PC-9 (cell line): Measurements from ENCODE around the gene CFAP99. TPM values are rescaled to one million over a fixed set of nuclear protein-coding genes. Genes with fewer than 3 reads are reported as not detected.

ENCODE experiments used
- BruUV-seq: library from RNA; stranded (reverse); fragments of 400-500 nt; replicated peaks from 2 replicates; lab custom pipeline; 2021; lab: Mats Ljungman, UMichigan
- CTCF ChIA-PET: fragments of 300-600 bp; sonication (Branson Sonifier 250); formaldehyde crosslinking; loops from one replicate; lab custom pipeline; 2022; ENCODE audit warnings: antibody characterized with exemption; lab: Charles Lee
- POLR2A ChIA-PET: fragments of 300-600 bp; sonication (Branson Sonifier 250); formaldehyde crosslinking; loops from one replicate; lab custom pipeline; 2022; ENCODE audit warnings: antibody characterized with exemption; ENCODE audit not compliant: unreplicated experiment; lab: Charles Lee
- DNase-seq, 2 experiments: peaks; one replicate each; pipeline versions ENCODE4 v3.0.0 to v3.0.0-alpha.2; 2015 to 2022; ENCODE audit warnings: mixed read lengths in 1 of 2
- H2AFZ ChIP-seq: fragments of 200-600 bp; sonication (generic); 2 replicates; pipeline ENCODE4 v1.8.1; 2017; ENCODE audit warnings: antibody characterized with exemption
- H3F3A ChIP-seq: fragments of 200-600 bp; sonication (generic); 2 replicates; pipeline ENCODE4 v1.8.1; 2017; ENCODE audit warnings: antibody characterized with exemption, mild to moderate bottlenecking, low read depth; ENCODE audit not compliant: insufficient read depth
- H3K27ac ChIP-seq: fragments of 200-600 bp; sonication (generic); 2 replicates; pipeline ENCODE4 v1.6.1; 2016; ENCODE audit warnings: mixed run types
- H3K27me3 ChIP-seq: fragments of 200-600 bp; sonication (generic); 2 replicates; pipeline ENCODE4 v1.6.1; 2016; ENCODE audit warnings: low read depth, mixed run types; ENCODE audit not compliant: insufficient read depth
- H3K36me3 ChIP-seq: fragments of 200-600 bp; sonication (generic); 2 replicates; pipeline ENCODE4 v1.6.1; 2016; ENCODE audit warnings: low read depth, mixed run types
- H3K4me1 ChIP-seq: fragments of 200-600 bp; sonication (generic); replicated peaks from 2 replicates; pipeline ENCODE4 v1.6.1; 2016; ENCODE audit warnings: mixed run types; ENCODE audit not compliant: insufficient read depth
- H3K4me2 ChIP-seq: fragments of 200-600 bp; sonication (generic); 2 replicates; pipeline ENCODE4 v1.6.1; 2017; ENCODE audit warnings: mixed run types
- H3K4me3 ChIP-seq: fragments of 200-600 bp; sonication (generic); 2 replicates; pipeline ENCODE4 v1.6.1; 2016; ENCODE audit warnings: mixed run types
- H3K79me2 ChIP-seq: fragments of 200-600 bp; sonication (generic); 2 replicates; pipeline ENCODE4 v1.6.1; 2017; ENCODE audit warnings: low read depth, mixed run types
- H3K9me2 ChIP-seq: fragments of 200-600 bp; sonication (generic); 2 replicates; pipeline ENCODE4 v1.8.1; 2017; ENCODE audit warnings: mild to moderate bottlenecking; ENCODE audit not compliant: insufficient read depth
- H3K9me3 ChIP-seq: fragments of 200-600 bp; sonication (generic); 2 replicates; pipeline ENCODE4 v1.8.1; 2016; ENCODE audit warnings: low read depth; ENCODE audit not compliant: insufficient read depth
- H4K20me1 ChIP-seq: fragments of 200-600 bp; sonication (generic); 2 replicates; pipeline ENCODE4 v1.8.1; 2017; ENCODE audit not compliant: insufficient read depth
- CTCF ChIP-seq: fragments of 200-600 bp; sonication (generic); conservative IDR thresholded peaks from 2 replicates; pipeline ENCODE4 v1.6.1; 2017; ENCODE audit warnings: mixed run types, antibody characterized with exemption, mild to moderate bottlenecking, moderate library complexity
- EZH2 ChIP-seq: fragments of 200-600 bp; sonication (generic); IDR thresholded peaks from 2 replicates; pipeline ENCODE4 v1.8.0; 2017; ENCODE audit warnings: antibody characterized with exemption, low read depth
- intact Hi-C: fragments of 100-400 bp; cut with micrococcal nuclease; formaldehyde crosslinking; loops from one replicate; pipeline ENCODE4 v1.10.0; 2022; ENCODE audit not compliant: unreplicated experiment
- total RNA-seq: library from RNA; stranded (reverse); gene quantifications from 2 replicates; pipeline ENCODE4 v1.2.3, GENCODE V29; 2021

Gene CFAP99
- total RNA-seq, 1 experiment from 2014 or later, result 0.85 TPM

GRCh38 chr4:2436301-2436700 lies 17.5 kb downstream of the CFAP99 start:
- intact Hi-C loops, result no loop called here
- Histone ChIP-seq H3K27ac (no peak overlapping the region), H3K9me2 (no peaks in the 10 kb centered on the region), H3K79me2 (no peaks in the 10 kb centered on the region), H3K36me3 (no peaks in the 10 kb centered on the region), H3K4me1 (no peaks in the 10 kb centered on the region), H3F3A (peaks cover 7% of the 10 kb centered on the region), H2AFZ (no peak overlapping the region), H3K4me2 (no peak overlapping the region), H3K9me3 (no peaks in the 10 kb centered on the region), H3K27me3 (peaks cover 45% of the 10 kb centered on the region), H4K20me1 (peaks cover 10% of the 10 kb centered on the region), H3K4me3 (no peak overlapping the region)
- BruUV-seq, result no TSS peak
- ChIA-PET POLR2A (no interaction called here), CTCF (no interaction called here)
- TF ChIP-seq CTCF (no peak), EZH2 (no peak)
- no peak for DNase-seq

- H3K9me2 ChIP-seq, result no peaks in the 10 kb centered on the region
- POLR2A ChIA-PET, result no interaction called here
- no peak overlapping the region for H3K4me2 ChIP-seq
- H2AFZ ChIP-seq, result no peak overlapping the region
- intact Hi-C loops, result no loop called here
- H4K20me1 ChIP-seq, result peaks cover 10% of the 10 kb centered on the region; the same call in 1 of the 2 replicates
- H3K4me1 ChIP-seq, result no peaks in the 10 kb centered on the region
- CTCF ChIA-PET, result no interaction called here
- peaks cover under 1% of the 10 kb centered on the region; the same call in 1 of the 2 replicates for H3F3A ChIP-seq
- no peak overlapping the region for H3K4me3 ChIP-seq
- H3K36me3 ChIP-seq, result no peaks in the 10 kb centered on the region
- no peaks in the 10 kb centered on the region for H3K9me3 ChIP-seq
- H3K27ac ChIP-seq, result no peak overlapping the region
- TF ChIP-seq EZH2 (no peak), CTCF (no peak)
- BruUV-seq, result no TSS peak
- H3K79me2 ChIP-seq, result no peaks in the 10 kb centered on the region
- H3K27me3 ChIP-seq, result peaks cover 45% of the 10 kb centered on the region
- DNase-seq, result no peak
These were observed 18.2 kb downstream of the CFAP99 start for GRCh38 chr4:2436761-2437474.

- Histone ChIP-seq H4K20me1 (peaks cover 6% of the 10 kb centered on the region; the same call in 1 of the 2 replicates), H3K4me3 (no peak overlapping the region), H3K4me1 (no peaks in the 10 kb centered on the region), H3K9me3 (no peaks in the 10 kb centered on the region), H3K4me2 (no peak overlapping the region), H3F3A (no peaks in the 10 kb centered on the region), H3K79me2 (no peaks in the 10 kb centered on the region), H3K36me3 (no peaks in the 10 kb centered on the region), H3K27ac (no peak overlapping the region), H3K27me3 (peaks cover 45% of the 10 kb centered on the region), H2AFZ (no peak overlapping the region), H3K9me2 (no peaks in the 10 kb centered on the region)
- DNase-seq, result no peak
- TF ChIP-seq EZH2 (no peak), CTCF (no peak)
- intact Hi-C loops, result no loop called here
- no TSS peak for BruUV-seq
- ChIA-PET CTCF (no interaction called here), POLR2A (no interaction called here)
These were observed 18.9 kb downstream of the CFAP99 start for GRCh38 chr4:2437475-2438215.
